ENCODE results near the gene QSOX1.
"Not testable (repeated sequence)": the region's sequence is repeated elsewhere in the genome, so short reads cannot be mapped to it uniquely, and the experiment has no call there.

The QSOX1 gene

GRCh38 chr1:180198611-180199010 is 43.9 kb downstream of the QSOX1 start:
- no peak for DNase-seq
- in situ Hi-C loops (cut with HindIII; ENCODE audit: low pct_ligation_motif_present, low pct_unique_long_range_greater_than_20kb, low sequenced_read_pairs): no loop called here

- no peak for DNase-seq
- in situ Hi-C loops (cut with HindIII; ENCODE audit: low pct_ligation_motif_present, low pct_unique_long_range_greater_than_20kb, low sequenced_read_pairs): no loop called here
Measured at GRCh38 chr1:180199018-180199417, 44.3 kb downstream of the QSOX1 start.

- in situ Hi-C loops (cut with HindIII; ENCODE audit: low pct_ligation_motif_present, low pct_unique_long_range_greater_than_20kb, low sequenced_read_pairs): no loop called here
- DNase-seq: no peak
Measured at GRCh38 chr1:180201451-180202200, 47.0 kb downstream of the QSOX1 start.

- in situ Hi-C loops (cut with HindIII; ENCODE audit: low pct_ligation_motif_present, low pct_unique_long_range_greater_than_20kb, low sequenced_read_pairs); DNase-seq: not testable (repeated sequence)
Measured at GRCh38 chr1:180202588-180202987, 47.9 kb downstream of the QSOX1 start.

GRCh38 chr1:180204231-180204630 is 49.6 kb downstream of the QSOX1 start:
- no peak for DNase-seq
- in situ Hi-C loops (cut with HindIII; ENCODE audit: low pct_ligation_motif_present, low pct_unique_long_range_greater_than_20kb, low sequenced_read_pairs): no loop called here

- in situ Hi-C loops (cut with HindIII; ENCODE audit: low pct_ligation_motif_present, low pct_unique_long_range_greater_than_20kb, low sequenced_read_pairs): no loop called here
- no peak for DNase-seq
Measured at GRCh38 chr1:180206581-180206980, 51.9 kb downstream of the QSOX1 start.

GRCh38 chr1:180208264-180208663 is 53.6 kb downstream of the QSOX1 start:
- DNase-seq: no peak
- in situ Hi-C loops (cut with HindIII; ENCODE audit: low pct_ligation_motif_present, low pct_unique_long_range_greater_than_20kb, low sequenced_read_pairs): no loop called here

GRCh38 chr1:180210008-180210620 is 55.4 kb downstream of the QSOX1 start:
- in situ Hi-C loops (cut with HindIII; ENCODE audit: low pct_ligation_motif_present, low pct_unique_long_range_greater_than_20kb, low sequenced_read_pairs): no loop called here
- no peak for DNase-seq

GRCh38 chr1:180211156-180211859 is 56.6 kb downstream of the QSOX1 start:
- DNase-seq: no peak
- in situ Hi-C loops (cut with HindIII; ENCODE audit: low pct_ligation_motif_present, low pct_unique_long_range_greater_than_20kb, low sequenced_read_pairs): no loop called here

- in situ Hi-C loops (cut with HindIII; ENCODE audit: low pct_ligation_motif_present, low pct_unique_long_range_greater_than_20kb, low sequenced_read_pairs): no loop called here
- DNase-seq: no peak
Measured at GRCh38 chr1:180211860-180212229, 57.2 kb downstream of the QSOX1 start.

GRCh38 chr1:180213401-180214170 is 58.9 kb downstream of the QSOX1 start:
- in situ Hi-C loops (cut with HindIII; ENCODE audit: low pct_ligation_motif_present, low pct_unique_long_range_greater_than_20kb, low sequenced_read_pairs): no loop called here
- DNase-seq: no peak

GRCh38 chr1:180215856-180216625 is 61.4 kb downstream of the QSOX1 start:
- in situ Hi-C loops (cut with HindIII; ENCODE audit: low pct_ligation_motif_present, low pct_unique_long_range_greater_than_20kb, low sequenced_read_pairs): no loop called here
- no peak for DNase-seq

- in situ Hi-C loops (cut with HindIII; ENCODE audit: low pct_ligation_motif_present, low pct_unique_long_range_greater_than_20kb, low sequenced_read_pairs): no loop called here
- no peak for DNase-seq
Measured at GRCh38 chr1:180217006-180217405, 62.3 kb downstream of the QSOX1 start.

- no peak for DNase-seq
- in situ Hi-C loops (cut with HindIII; ENCODE audit: low pct_ligation_motif_present, low pct_unique_long_range_greater_than_20kb, low sequenced_read_pairs): no loop called here
Measured at GRCh38 chr1:180218806-180219765, 64.4 kb downstream of the QSOX1 start.

GRCh38 chr1:180219776-180220175 is 65.1 kb downstream of the QSOX1 start:
- DNase-seq: no peak
- in situ Hi-C loops (cut with HindIII; ENCODE audit: low pct_ligation_motif_present, low pct_unique_long_range_greater_than_20kb, low sequenced_read_pairs): no loop called here

- DNase-seq: no peak
- in situ Hi-C loops (cut with HindIII; ENCODE audit: low pct_ligation_motif_present, low pct_unique_long_range_greater_than_20kb, low sequenced_read_pairs): no loop called here
Measured at GRCh38 chr1:180221462-180221861, 66.8 kb downstream of the QSOX1 start.

- in situ Hi-C loops (cut with HindIII; ENCODE audit: low pct_ligation_motif_present, low pct_unique_long_range_greater_than_20kb, low sequenced_read_pairs): no loop called here
Measured at GRCh38 chr1:180224902-180225301, 70.2 kb downstream of the QSOX1 start.

More at GRCh38 chr1:180224902-180225301, 70.2 kb downstream of the QSOX1 start:
- no peak for DNase-seq
